Endothelial cell of umbilical vein (primary cell): ENCODE measurements around the gene SULT2B1. TPM values are rescaled to one million over a fixed set of nuclear protein-coding genes. Genes with fewer than 3 reads are reported as not detected.

ENCODE experiments used
- BruUV-seq: library from RNA; stranded (reverse); fragments of 400-500 nt; replicated peaks from 2 replicates; lab custom pipeline; 2021; lab: Mats Ljungman, UMichigan
- CTCF ChIA-PET: fragments of 300-600, 350-600 bp; sonication (Branson Sonifier 250); formaldehyde crosslinking; loops from one replicate; lab custom pipeline; 2021; ENCODE audit warnings: antibody characterized with exemption, inconsistent platforms; lab: Charles Lee
- POLR2A ChIA-PET: fragments of 300-600, 350-600 bp; sonication (Branson Sonifier 250); formaldehyde crosslinking; loops from one replicate; lab custom pipeline; 2021; ENCODE audit warnings: antibody characterized with exemption, inconsistent platforms; lab: Charles Lee
- DNase-seq: peaks from one replicate; pipeline ENCODE4 v3.0.0-alpha.2; 2011; ENCODE audit warnings: low read depth, low spot score
- FAIRE-seq: peaks from 2 replicates; lab custom pipeline; 2011; peaks lifted over from hg19 to GRCh38; lab: Jason Lieb, UNC
- H2AFZ ChIP-seq: 2 replicates; pipeline ENCODE4 v1.6.0; 2012; ENCODE audit warnings: low read depth, low read length, control low read depth, inconsistent platforms
- H3K27ac ChIP-seq: 2 replicates; pipeline ENCODE4 v1.5.1; 2011; ENCODE audit warnings: low read depth, mild to moderate bottlenecking, control low read depth, low read length, moderate library complexity; ENCODE audit not compliant: insufficient read depth
- H3K27me3 ChIP-seq, 2 experiments: 2 replicates each; pipeline versions ENCODE4 v1.6.0 to v1.6.1; 2011; ENCODE audit warnings: low read length in 2 of 2, mixed read lengths in 1 of 2; ENCODE audit not compliant: control insufficient read depth in 2 of 2, insufficient read depth in 2 of 2
- H3K36me3 ChIP-seq, 2 experiments: 2 replicates in 1 of 2; 3 replicates in 1 of 2; pipeline ENCODE4 v1.5.1; 2011; ENCODE audit warnings: low read length in 2 of 2, mild to moderate bottlenecking in 1 of 2, moderate library complexity in 1 of 2; ENCODE audit not compliant: control insufficient read depth in 2 of 2, insufficient read depth in 2 of 2; ENCODE audit errors: extremely low read depth in 1 of 2
- H3K4me1 ChIP-seq: 3 replicates; pipeline ENCODE4 v1.5.1; 2011; ENCODE audit warnings: mild to moderate bottlenecking, low read length; ENCODE audit not compliant: control insufficient read depth, insufficient read depth; ENCODE audit errors: extremely low read depth
- H3K4me2 ChIP-seq: 2 replicates; pipeline ENCODE4 v1.6.1; 2011; ENCODE audit warnings: low read length, control low read depth, mixed read lengths; ENCODE audit not compliant: insufficient read depth
- H3K4me3 ChIP-seq, 3 experiments: fragments of 200-600 bp in 1 of 3; sonication (generic), shearing (Covaris generic) in 1 of 3; replicated peaks in 1 of 3; 2 replicates each; pipeline ENCODE4 v1.5.1; 2011 to 2016; ENCODE audit warnings: control low read depth in 3 of 3, low read length in 3 of 3, mild to moderate bottlenecking in 2 of 3, inconsistent platforms in 1 of 3, low read depth in 1 of 3, moderate library complexity in 1 of 3; ENCODE audit not compliant: insufficient read depth in 1 of 3
- H3K79me2 ChIP-seq: 2 replicates; pipeline ENCODE4 v1.6.0; 2012; ENCODE audit warnings: low read length, inconsistent platforms; ENCODE audit not compliant: control insufficient read depth, insufficient read depth
- H3K9ac ChIP-seq: replicated peaks from 2 replicates; pipeline ENCODE3; 2011; ENCODE audit warnings: low read length, control low read depth; ENCODE audit not compliant: insufficient read depth; ENCODE audit errors: extremely low read depth
- H3K9me1 ChIP-seq: replicated peaks from 3 replicates; pipeline ENCODE4 v1.6.0; 2011; ENCODE audit warnings: mild to moderate bottlenecking, low read length; ENCODE audit not compliant: control insufficient read depth, insufficient read depth; ENCODE audit errors: extremely low read depth
- H3K9me3 ChIP-seq: replicated peaks from 2 replicates; pipeline ENCODE4 v1.5.1; 2012; ENCODE audit warnings: low read length, inconsistent platforms; ENCODE audit not compliant: control insufficient read depth, insufficient read depth
- H4K20me1 ChIP-seq: replicated peaks from 2 replicates; pipeline ENCODE3; 2011; ENCODE audit warnings: mild to moderate bottlenecking, low read length; ENCODE audit not compliant: control insufficient read depth, insufficient read depth; ENCODE audit errors: extremely low read depth
- CTCF ChIP-seq, 2 donors: IDR thresholded peaks; 1 replicate in 1 of 2; 2 replicates in 1 of 2; pipeline ENCODE4 v1.5.1; 2011; ENCODE audit warnings: low read length in 2 of 2, mild to moderate bottlenecking in 2 of 2, moderate library complexity in 2 of 2, control low read depth in 1 of 2, inconsistent platforms in 1 of 2, low read depth in 1 of 2; ENCODE audit not compliant: insufficient read depth in 1 of 2; ENCODE audit errors: extremely low read depth in 1 of 2
- EZH2 ChIP-seq: IDR thresholded peaks from 2 replicates; pipeline ENCODE4 v1.6.1; 2012; ENCODE audit warnings: borderline replicate concordance, low read depth, mild to moderate bottlenecking, moderate library complexity, low read length, inconsistent platforms; ENCODE audit not compliant: severe bottlenecking
- FOS ChIP-seq: IDR thresholded peaks from 2 replicates; pipeline ENCODE4 v1.6.1; 2011; ENCODE audit warnings: mild to moderate bottlenecking, low read length, moderate library complexity, borderline replicate concordance; ENCODE audit not compliant: insufficient read depth
- GATA2 ChIP-seq: IDR thresholded peaks from 2 replicates; pipeline ENCODE4 v1.7.0; 2011; ENCODE audit warnings: low read depth, mild to moderate bottlenecking, moderate library complexity, mixed read lengths, low read length; ENCODE audit not compliant: insufficient read length, insufficient read depth
- JUN ChIP-seq: IDR thresholded peaks from 2 replicates; pipeline ENCODE4 v1.6.1; 2011; ENCODE audit warnings: borderline replicate concordance, low read depth; ENCODE audit not compliant: insufficient read length, insufficient read depth
- MAX ChIP-seq: IDR thresholded peaks from 2 replicates; pipeline ENCODE4 v1.6.1; 2011; ENCODE audit not compliant: insufficient read depth, insufficient read length
- MYC ChIP-seq: IDR thresholded peaks from one replicate; pipeline ENCODE4 v1.6.1; 2011; ENCODE audit warnings: mild to moderate bottlenecking, low read depth, low read length
- POLR2A ChIP-seq: IDR thresholded peaks from 2 replicates; pipeline ENCODE4 v1.6.1; 2012; ENCODE audit warnings: low read depth, mild to moderate bottlenecking, control low read depth, low read length
- POLR2AphosphoS5 ChIP-seq: IDR thresholded peaks from 2 replicates; pipeline ENCODE4 v1.6.1; 2012; ENCODE audit warnings: low read depth, mild to moderate bottlenecking, control low read depth, low read length, moderate library complexity; ENCODE audit not compliant: insufficient read depth
- dilution Hi-C: fragments of 300-500 bp; cut with MboI; formaldehyde crosslinking; loops from one replicate; pipeline ENCODE4 v1.15.0; 2019; ENCODE audit warnings: low sequenced_read_pairs; ENCODE audit not compliant: extremely low pct_ligation_motif_present
- intact Hi-C: fragments of 100-400 bp; cut with micrococcal nuclease; formaldehyde crosslinking; loops from one replicate; pipeline ENCODE4 v1.10.0; 2022
- polyA plus RNA-seq, 4 experiments: library from polyadenylated mRNA; depleted of rRNA in 3 of 4; stranded (reverse) in 3 of 4; unstranded in 1 of 4; fragments of >200 nt; gene quantifications; 2 replicates each; pipeline versions ENCODE4 v1.2.1 to v1.2.3, GENCODE V29; 2011 to 2012; ENCODE audit warnings: missing spikeins in 1 of 4
- total RNA-seq: library from RNA; stranded (reverse); gene quantifications from 2 replicates; pipeline ENCODE4 v1.2.3, GENCODE V29; 2021

The SULT2B1 gene
- total and polyA plus RNA-seq, 2 donors (not counting 3 experiments of a cell fraction or from before 2014, with no cell fraction given), result not detected

- H3K79me2 ChIP-seq, result peaks cover 38% of the 10 kb centered on the region
Observed at GRCh38 chr19:48619692-48620585, 68.0 kb downstream of the SULT2B1 start.

More at GRCh38 chr19:48619692-48620585, 68.0 kb downstream of the SULT2B1 start:
- ChIA-PET CTCF (interaction anchor here (0.9 to 2.7 kb wide), 4 partner anchors 10 to 26 kb away, joined by 3 to 12 read pairs (median 7); no protein-coding TSS in a partner anchor), POLR2A (interaction anchor here (0.5 to 1.6 kb wide), 11 partner anchors 10 to 374 kb away, joined by 3 to 15 read pairs (median 4); partner anchors contain the start of genes GYS1 and RUVBL2)
- peak overlapping the region; percentile 91 for H3K9ac ChIP-seq
- peak overlapping the region; percentile 81 for H2AFZ ChIP-seq
- peaks cover 31% of the 10 kb centered on the region for H3K4me1 ChIP-seq
- intact Hi-C loops (loop anchor here (1.0 kb wide), 1 partner anchor 17 kb away; the partner anchor contains the start of gene DBP), dilution Hi-C loops (no loop called here)
- no peaks in the 10 kb centered on the region for H4K20me1 ChIP-seq
- TSS peak; percentile 65 for BruUV-seq
- no peak for TF ChIP-seq JUN
- no peak for TF ChIP-seq MAX
- TF ChIP-seq CTCF (IDR thresholded peaks at IDR 0.05; ENCODE audit: extremely low read depth in 1 of 2, insufficient read depth in 1 of 2, low read depth in 1 of 2, low read length in 2 of 2), result no peak
- no peak for TF ChIP-seq MYC
- TF ChIP-seq POLR2AphosphoS5, result no peak
- no peak for TF ChIP-seq FOS
- no peak for TF ChIP-seq GATA2
- TF ChIP-seq POLR2A, result no peak
- no peak for TF ChIP-seq EZH2
- H3K27me3 ChIP-seq, result no peaks in the 10 kb centered on the region
- H3K36me3 ChIP-seq, result peaks cover 19 to 24% of the 10 kb centered on the region in 2 experiments
- H3K4me2 ChIP-seq, result peak overlapping the region; percentile 95
- H3K9me1 ChIP-seq, result no peaks in the 10 kb centered on the region
- peak overlapping the region; percentile 56 to 87 (median 70) for H3K4me3 ChIP-seq
- DNase-seq, result no peak
- peak; percentile 66 for FAIRE-seq
- peak overlapping the region; percentile 81 for H3K27ac ChIP-seq
- no peaks in the 10 kb centered on the region for H3K9me3 ChIP-seq
